Suppressor macrophage treated with lipopolysaccharide for 4 hours (primary cell): Measurements from ENCODE around the gene ANKRD11.

Source experiments
- DNase-seq: peaks from one replicate; pipeline ENCODE4 v3.0.0-alpha.2; 2020

Gene ANKRD11

DNA sequence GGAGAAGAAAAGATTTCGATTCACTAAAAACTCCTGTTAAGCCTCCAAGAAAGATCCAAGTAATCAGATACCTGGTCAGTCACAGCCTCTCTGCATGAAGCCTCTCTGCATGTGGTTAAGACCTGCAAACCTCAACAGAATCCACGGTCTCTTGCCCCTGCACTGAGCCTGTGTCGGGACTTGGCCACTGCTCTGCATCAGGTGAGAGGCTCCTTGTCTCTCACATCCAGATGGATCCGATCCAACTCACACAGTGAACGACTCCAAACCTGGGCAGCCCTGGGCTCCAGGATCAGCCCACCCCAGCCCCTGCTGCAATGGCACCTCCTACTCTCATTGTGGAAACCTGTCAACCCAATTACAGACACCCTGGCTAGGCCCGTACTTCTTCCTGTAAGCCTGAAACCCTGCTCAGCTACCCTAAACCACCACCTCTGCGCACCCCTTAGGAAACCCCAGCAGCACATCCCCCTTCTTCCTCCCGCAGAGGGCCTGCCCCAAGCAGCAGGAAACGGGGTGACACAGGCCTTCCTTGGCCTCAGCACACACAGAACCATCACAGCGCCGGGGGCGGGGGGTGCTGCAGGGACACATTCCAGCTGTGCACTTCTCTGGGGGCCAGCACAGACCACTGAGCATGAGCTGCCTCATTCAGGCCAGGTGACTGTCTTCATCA lies 129.5 kb downstream of the ANKRD11 start:
- DNase-seq: peak; percentile 30

- no peak for DNase-seq
Measured at GRCh38 chr16:89359264-89360147, 130.9 kb downstream of the ANKRD11 start.

- DNase-seq: peak; percentile 36
Measured at GRCh38 chr16:89358030-89359005, 132.0 kb downstream of the ANKRD11 start.

DNA sequence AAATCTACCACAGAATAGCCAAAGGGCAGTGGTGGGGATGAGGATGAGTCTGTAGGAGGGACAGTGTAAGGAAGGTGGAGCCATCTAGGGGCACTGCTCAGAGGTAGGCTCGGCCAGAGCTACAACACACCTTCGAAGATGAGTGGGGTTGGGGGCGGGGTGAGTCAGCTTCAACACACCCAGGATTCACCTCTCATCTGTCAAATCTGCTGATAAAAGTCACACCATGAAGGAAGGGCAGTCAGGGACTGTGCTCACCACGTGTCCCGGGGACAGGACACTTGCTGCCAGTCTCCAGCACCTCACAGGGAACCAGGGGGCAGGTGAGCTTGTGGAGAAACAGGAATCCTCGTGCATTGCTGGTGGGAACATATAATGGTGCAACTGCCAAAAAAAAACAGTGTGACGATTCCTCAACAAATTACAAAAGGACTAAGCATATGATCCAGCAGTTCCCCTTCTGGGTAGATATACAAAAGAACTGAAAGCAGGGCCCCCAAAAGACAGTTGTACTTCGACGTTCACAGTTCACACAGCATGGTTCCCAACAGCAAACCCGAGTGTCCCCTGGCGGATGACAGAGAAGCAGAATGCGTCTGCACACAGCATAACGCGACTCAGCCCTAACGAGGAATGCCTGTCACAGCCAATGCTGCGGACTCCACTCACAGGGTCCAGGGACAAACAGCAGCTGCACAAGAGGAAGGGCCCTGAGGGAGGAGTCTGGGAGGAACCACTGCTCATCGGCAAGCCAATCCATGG lies 133.1 kb downstream of the ANKRD11 start:
- peak; percentile 73 for DNase-seq

GRCh38 chr16:89355686-89356085 lies 134.7 kb downstream of the ANKRD11 start:
- DNase-seq: no peak

GRCh38 chr16:89355007-89355406 lies 135.4 kb downstream of the ANKRD11 start:
- DNase-seq: no peak

GRCh38 chr16:89354325-89354724 lies 136.0 kb downstream of the ANKRD11 start:
- no peak for DNase-seq

DNA sequence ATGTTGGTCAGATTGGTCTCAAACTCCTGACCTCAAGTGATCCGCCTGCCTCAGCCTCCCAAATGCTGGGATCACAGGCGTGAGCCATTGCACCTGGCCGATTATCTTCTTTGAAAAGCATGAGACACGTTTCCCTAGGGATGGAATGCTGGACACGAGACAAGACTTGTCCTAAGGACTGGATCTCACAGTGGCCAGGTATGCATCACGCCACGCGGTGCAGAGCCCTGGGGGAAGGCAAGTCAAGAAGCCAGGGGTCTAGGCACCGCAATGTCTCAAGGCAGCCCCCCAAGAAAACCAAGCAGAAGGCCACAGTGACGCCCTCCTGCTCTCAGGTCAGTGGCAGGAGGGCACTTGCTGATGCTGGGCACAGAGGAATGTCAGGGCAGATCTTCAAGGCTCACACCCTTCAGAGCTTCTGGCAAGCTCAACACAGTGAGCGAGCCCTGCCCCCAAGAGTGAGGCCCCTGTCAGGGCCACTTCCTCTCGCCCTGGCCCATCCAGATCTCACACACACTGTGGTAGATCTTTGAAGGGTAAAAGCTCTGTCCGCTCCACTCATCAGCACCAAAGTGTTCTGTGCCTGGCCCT lies 138.2 kb downstream of the ANKRD11 start:
- no peak for DNase-seq

DNA sequence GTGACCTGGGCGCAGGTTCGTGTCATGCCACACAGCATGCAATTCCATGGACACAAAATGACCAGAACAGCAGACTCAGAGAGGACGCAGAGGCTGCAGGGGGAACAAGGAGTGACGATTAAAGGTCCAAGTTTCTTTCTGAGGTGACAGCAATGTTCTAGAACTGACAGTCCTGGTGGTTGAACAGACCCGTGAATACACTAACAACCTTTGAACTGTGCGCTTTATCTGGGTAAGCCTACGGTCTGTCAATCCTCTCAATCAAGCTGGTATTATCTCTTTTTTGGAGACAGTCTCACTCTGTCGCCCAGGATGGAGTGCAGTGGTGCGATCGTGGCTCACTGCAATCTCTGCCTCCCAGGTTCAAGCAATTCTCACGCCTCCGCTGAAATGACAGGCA lies 138.7 kb downstream of the ANKRD11 start:
- no peak for DNase-seq

- DNase-seq: no peak
Measured at GRCh38 chr16:89350701-89351380, 139.5 kb downstream of the ANKRD11 start.

DNA sequence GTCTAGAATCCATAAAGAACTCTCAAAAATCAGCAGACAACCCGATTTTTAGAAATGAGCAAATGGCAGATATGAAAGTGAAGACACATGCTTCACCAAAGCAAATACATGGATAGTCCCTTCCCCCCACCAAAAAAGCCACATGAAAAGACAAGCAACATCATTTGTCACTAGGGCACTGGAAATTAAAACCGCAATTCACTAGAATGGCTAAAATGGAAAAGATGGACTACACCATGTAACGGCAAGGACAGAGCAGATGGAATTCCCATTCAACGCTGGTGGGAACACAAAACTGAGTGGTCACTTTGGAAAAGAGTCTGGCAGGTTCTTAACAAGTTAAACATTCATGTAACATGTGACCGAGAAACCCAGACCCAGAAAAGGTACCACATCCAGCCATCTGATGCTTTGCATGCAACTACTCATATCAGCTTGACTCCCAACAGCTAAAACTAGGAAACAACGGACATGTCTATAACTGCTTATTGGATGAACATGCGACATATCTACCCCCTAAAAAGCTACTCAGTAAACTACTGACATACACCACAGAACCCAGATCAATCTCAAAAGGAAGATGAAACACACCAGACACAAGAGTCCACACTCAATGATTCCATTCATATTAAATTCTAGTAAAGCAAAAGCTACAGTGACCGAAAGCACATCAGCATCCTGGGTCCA lies 140.3 kb downstream of the ANKRD11 start:
- no peak for DNase-seq

DNA sequence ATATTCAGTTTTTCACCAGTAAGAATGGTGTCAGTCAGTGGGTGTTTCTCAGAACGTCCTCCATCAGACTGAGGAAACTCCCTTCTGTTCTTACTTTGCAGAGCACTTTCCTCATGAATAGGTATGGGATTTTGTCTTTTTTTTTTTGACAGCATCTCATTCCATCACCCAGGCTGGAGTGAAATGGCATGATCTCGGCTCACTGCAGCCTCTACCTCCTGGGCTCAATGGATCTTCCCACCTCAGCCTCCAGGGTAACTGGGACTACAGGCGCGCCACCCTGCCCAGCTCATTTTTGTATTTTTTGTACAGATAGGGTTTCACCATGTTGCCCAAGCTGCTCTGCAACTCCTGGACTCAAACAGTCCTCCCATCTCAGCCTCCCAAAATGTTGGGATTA lies 142.6 kb downstream of the ANKRD11 start:
- DNase-seq: no peak

GRCh38 chr16:89346869-89347268 lies 143.5 kb downstream of the ANKRD11 start:
- DNase-seq: no peak

DNA sequence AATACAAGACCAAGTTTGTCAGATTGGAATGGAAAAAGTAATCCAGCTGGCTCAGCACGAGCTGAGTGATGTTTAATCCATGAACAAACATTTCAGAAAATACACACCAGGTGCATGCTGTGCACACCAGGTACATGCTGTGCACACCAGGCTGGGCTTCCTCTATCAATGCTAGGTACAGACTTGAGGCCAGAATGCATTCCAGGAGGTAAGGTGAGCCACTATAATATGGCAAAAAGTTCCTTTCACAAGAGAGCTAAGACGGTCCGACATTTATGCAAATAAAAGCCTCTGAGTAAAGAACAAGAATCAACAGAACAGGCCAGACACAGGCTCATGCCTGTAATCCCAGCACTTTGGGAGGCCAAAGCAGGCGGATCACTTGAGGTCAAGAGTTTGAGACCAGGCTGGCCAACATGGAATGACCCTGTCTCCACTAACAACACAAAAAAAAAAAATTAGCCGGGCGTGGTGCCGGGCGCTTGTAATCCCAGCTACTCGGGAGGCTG lies 144.7 kb downstream of the ANKRD11 start:
- DNase-seq: no peak

DNA sequence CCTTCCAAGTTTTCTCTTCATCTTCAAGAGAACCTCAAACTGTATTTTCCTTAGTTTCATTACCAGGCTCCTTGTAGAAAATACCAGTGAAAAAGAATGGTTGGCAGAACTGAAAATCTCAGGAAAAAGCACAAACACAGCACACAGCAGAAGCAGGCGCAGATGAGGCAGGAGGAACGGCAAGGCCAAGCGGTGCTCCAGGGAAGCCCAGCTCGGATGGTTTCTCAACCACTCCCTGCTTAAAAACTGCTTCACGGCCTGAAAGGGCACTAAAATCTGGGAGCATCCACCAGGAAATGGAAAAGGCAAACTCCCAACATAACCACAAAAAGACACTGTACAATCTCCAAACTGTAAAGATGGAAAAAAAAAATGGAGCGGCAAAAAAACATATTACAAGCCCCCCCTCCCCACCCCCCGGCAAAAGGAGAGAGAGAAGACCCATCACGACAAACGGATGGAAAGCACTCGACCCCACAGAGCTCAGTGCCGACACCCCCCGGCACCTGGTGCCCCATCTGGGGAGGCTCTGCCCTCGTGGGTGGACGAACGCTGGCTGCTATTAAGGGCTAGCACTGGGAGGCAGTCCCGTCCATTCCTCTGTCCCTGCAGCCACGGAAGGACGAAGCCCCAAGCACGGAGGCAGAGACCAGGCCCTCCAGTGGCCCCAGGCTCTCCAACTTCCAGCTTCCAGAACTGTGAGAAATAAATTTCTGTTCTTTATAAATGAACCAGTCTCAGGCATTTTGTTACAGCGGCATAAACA lies 145.3 kb downstream of the ANKRD11 start:
- no peak for DNase-seq

- no peak for DNase-seq
Measured at GRCh38 chr16:89344458-89344834, 145.9 kb downstream of the ANKRD11 start.

DNA sequence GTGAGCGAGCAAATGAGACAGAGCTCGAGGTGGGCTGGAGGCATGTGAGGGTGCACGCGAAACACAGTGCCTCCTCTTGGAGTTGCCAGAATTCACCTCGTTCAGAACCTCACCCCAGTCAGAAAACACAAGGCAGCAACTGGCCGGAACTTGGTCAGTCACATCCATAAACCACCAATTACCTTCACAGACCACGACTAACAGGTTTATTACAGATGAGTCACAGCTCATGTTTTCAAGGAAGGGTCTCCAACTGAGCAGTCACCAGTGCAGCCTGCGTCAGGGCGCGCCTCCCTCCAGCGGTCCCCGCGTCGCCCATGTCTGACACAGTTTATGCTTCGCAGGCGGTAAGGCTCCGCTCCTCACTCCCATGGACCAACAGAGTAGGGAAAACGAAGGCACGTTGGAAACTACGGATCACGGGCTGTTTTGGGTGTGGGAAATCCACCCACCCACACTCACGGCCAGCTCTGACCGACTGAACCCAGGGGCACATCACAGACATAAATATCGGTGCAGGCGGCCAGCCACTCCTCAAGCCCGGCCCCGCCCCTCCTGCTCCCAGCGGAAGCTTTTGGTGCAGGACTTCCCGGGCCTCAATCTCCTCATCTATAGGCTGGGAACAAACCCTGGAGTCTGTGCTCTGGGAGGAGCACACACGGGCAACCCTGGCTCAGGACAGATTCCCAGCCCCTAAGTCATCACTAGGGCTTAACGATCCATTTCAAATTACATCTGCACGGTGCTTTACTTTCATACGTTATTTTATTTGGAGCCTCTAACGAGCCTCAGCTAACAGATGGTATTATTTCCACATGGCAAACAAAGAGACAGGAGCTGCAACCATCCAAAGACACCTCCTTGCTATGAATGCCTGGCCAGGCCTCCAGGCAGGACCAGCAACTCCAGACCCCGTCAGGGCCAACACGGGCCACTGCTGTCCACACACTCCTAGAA lies 146.6 kb downstream of the ANKRD11 start:
- DNase-seq: no peak
